ENCODE measurements around the gene NADK2. TPM values are rescaled to one million over a fixed set of nuclear protein-coding genes. Genes with fewer than 3 reads are reported as not detected.
A peak's percentile ranks its signal among the peaks of the same experiment; 100 is the strongest.

The NADK2 gene
- polyA plus RNA-seq, 2 donors: 5.0 to 6.2 TPM

DNA sequence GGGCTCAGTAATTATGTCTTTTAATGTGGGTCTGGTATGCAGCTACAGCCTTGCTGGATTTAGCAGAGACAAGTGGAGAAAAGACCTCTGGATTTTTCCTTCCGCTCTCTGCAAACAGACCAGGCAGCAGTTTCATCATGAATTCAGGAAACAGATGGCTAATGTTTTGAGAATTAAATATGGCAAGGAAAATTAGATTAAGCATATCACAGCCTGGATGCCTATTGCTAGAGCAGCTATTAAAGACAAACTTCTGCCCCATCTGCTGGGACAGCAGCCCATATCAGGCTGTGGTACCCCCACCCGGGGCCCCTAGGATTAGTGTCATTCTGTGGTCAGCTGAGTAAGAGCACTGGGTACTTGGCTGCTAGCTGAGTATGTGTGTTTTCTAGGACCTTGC, 83.6 kb downstream of the NADK2 start:
- 72 to 89% methylated on average over 2 of the region's 2 CpGs for WGBS, 2 donors
- Histone ChIP-seq H3K9me3 (ENCODE audit: control insufficient read depth in 2 of 2, insufficient read depth in 1 of 2, low read depth in 1 of 2, low read length in 1 of 2) (no peaks in the 10 kb centered on the region), H3K4me1 (ENCODE audit: control insufficient read depth in 2 of 2, insufficient read depth in 2 of 2, low read length in 1 of 2) (peaks cover 0 to 5% of the 10 kb centered on the region in 2 donors), H3K27me3 (ENCODE audit: control insufficient read depth in 1 of 2, insufficient read depth in 2 of 2, low read length in 2 of 2) (no peaks in the 10 kb centered on the region), H3K36me3 (ENCODE audit: control insufficient read depth in 2 of 2, insufficient read depth in 2 of 2, low read length in 1 of 2) (peaks cover 10% of the 10 kb centered on the region in 2 donors), H3K4me3 (ENCODE audit: low read depth in 1 of 2, low read length in 2 of 2) (no peak overlapping the region), H3K27ac (ENCODE audit: low read depth in 2 of 2, low read length in 1 of 2) (no peak overlapping the region)

DNA sequence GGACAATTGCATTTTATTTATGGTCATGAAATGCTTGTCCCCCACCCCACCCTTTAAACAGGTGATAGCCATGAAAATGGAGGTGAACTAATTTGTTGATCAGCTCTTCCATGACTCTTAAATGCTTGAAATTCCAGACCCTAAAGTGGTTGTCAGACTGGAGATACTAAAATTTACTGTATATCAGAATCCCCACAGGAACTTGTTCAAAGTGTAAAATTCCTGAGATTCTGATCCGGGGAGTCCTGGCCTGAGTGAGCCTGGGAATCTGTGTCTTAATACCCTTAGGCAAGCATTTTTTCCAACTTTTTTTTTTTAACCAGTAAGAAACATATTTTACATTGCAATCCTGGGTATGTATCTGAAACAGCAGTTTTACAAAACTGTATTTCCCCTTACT, 85.1 kb downstream of the NADK2 start:
- peaks cover 6 to 9% of the 10 kb centered on the region in 2 donors for H3K36me3 ChIP-seq (ENCODE audit: control insufficient read depth in 2 of 2, insufficient read depth in 2 of 2, low read length in 1 of 2)
- H3K4me3 ChIP-seq (ENCODE audit: low read depth in 1 of 2, low read length in 2 of 2): no peak overlapping the region
- H3K4me1 ChIP-seq (ENCODE audit: control insufficient read depth in 2 of 2, insufficient read depth in 2 of 2, low read length in 1 of 2): peaks cover 0 to 5% of the 10 kb centered on the region in 2 donors
- WGBS, 2 donors: 50 to 61% methylated on average over 1 of the region's 1 CpG
- H3K27ac ChIP-seq (ENCODE audit: low read depth in 2 of 2, low read length in 1 of 2): peak overlapping the region; percentile 57 to 63
- no peaks in the 10 kb centered on the region for H3K27me3 ChIP-seq (ENCODE audit: control insufficient read depth in 1 of 2, insufficient read depth in 2 of 2, low read length in 2 of 2)
- H3K9me3 ChIP-seq (ENCODE audit: control insufficient read depth in 2 of 2, insufficient read depth in 1 of 2, low read depth in 1 of 2, low read length in 1 of 2): no peaks in the 10 kb centered on the region

DNA sequence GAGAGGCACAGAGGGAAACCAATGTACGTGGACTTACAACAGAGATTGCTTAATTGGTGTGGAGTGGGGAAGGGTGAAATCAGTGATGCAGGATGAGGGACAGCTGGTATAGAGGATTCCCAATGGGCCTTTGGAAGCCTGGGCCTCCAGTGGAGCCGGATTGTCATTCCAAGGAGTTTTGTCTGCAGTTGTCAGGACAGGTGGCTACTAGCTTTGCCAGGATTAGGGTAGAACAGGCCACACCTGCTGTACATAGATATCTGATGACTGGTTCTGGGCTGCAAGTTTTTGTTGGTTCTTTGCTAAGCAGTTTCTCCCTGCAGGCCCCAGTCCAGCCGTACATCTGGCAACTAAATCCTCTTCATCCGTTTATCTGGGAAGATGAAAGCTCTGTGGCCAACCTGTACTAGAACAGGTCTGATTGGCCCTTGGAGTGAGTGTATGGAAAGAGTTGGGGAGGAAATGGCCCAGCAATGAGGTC, 85.6 kb downstream of the NADK2 start:
- Histone ChIP-seq H3K27me3 (ENCODE audit: control insufficient read depth in 1 of 2, insufficient read depth in 2 of 2, low read length in 2 of 2) (no peaks in the 10 kb centered on the region), H3K36me3 (ENCODE audit: control insufficient read depth in 2 of 2, insufficient read depth in 2 of 2, low read length in 1 of 2) (peaks cover 6 to 9% of the 10 kb centered on the region in 2 donors), H3K4me3 (ENCODE audit: low read depth in 1 of 2, low read length in 2 of 2) (no peak overlapping the region), H3K4me1 (ENCODE audit: control insufficient read depth in 2 of 2, insufficient read depth in 2 of 2, low read length in 1 of 2) (peaks cover 0 to 5% of the 10 kb centered on the region in 2 donors), H3K27ac (ENCODE audit: low read depth in 2 of 2, low read length in 1 of 2) (peak overlapping the region; percentile 58 to 63), H3K9me3 (ENCODE audit: control insufficient read depth in 2 of 2, insufficient read depth in 1 of 2, low read depth in 1 of 2, low read length in 1 of 2) (no peaks in the 10 kb centered on the region)
- WGBS, 2 donors: 41% methylated on average over 4 of the region's 4 CpGs

DNA sequence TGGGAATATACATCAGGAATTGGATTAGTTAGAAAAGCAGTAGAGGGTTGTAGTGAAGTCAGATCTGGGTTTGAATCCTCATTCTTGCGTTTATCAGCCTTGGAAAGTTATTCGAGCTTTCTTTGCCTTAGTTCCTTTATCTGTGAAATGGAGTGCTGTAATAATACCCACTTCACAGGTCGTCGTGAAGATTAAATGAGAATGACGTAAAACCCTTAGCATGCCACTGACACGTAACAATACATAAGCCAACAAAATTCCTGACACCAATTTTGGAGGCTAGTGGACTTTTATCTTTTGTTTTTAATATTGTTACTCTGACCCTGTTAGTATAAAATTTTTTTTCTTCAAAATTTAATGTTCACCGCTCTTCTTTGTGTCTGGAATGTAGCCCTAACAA, 86.4 kb downstream of the NADK2 start:
- Histone ChIP-seq H3K9me3 (ENCODE audit: control insufficient read depth in 2 of 2, insufficient read depth in 1 of 2, low read depth in 1 of 2, low read length in 1 of 2) (no peaks in the 10 kb centered on the region), H3K4me3 (ENCODE audit: low read depth in 1 of 2, low read length in 2 of 2) (no peak overlapping the region), H3K36me3 (ENCODE audit: control insufficient read depth in 2 of 2, insufficient read depth in 2 of 2, low read length in 1 of 2) (peaks cover 3 to 9% of the 10 kb centered on the region in 2 donors), H3K27me3 (ENCODE audit: control insufficient read depth in 1 of 2, insufficient read depth in 2 of 2, low read length in 2 of 2) (no peaks in the 10 kb centered on the region), H3K27ac (ENCODE audit: low read depth in 2 of 2, low read length in 1 of 2) (no peak overlapping the region), H3K4me1 (ENCODE audit: control insufficient read depth in 2 of 2, insufficient read depth in 2 of 2, low read length in 1 of 2) (peaks cover 0 to 5% of the 10 kb centered on the region in 2 donors)
- 91 to 92% methylated on average over 7 of the region's 7 CpGs for WGBS, 2 donors

DNA sequence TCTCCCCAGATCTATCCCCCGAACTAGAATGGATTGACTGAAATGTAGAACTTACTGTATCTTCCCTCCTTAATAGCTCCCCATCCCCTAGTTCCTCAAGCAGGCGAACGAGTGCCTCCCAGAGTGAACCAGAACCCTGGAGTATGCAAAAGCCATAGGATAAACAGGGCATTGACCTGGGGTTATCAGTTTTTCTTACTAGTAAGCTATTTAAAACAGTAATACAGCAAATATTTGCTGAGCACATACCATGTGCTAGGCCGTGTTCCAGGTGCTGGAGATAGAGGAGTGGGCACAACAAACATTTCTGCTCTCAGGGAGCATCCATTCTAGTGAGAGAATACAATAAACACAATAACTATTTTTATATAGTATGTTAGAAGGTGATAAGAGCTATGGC, 88.0 kb downstream of the NADK2 start:
- H3K27ac ChIP-seq (ENCODE audit: low read depth in 2 of 2, low read length in 1 of 2): no peak overlapping the region
- H3K36me3 ChIP-seq (ENCODE audit: control insufficient read depth in 2 of 2, insufficient read depth in 2 of 2, low read length in 1 of 2): peaks cover 3% of the 10 kb centered on the region in 2 donors
- no peaks in the 10 kb centered on the region for H3K9me3 ChIP-seq (ENCODE audit: control insufficient read depth in 2 of 2, insufficient read depth in 1 of 2, low read depth in 1 of 2, low read length in 1 of 2)
- H3K4me1 ChIP-seq (ENCODE audit: control insufficient read depth in 2 of 2, insufficient read depth in 2 of 2, low read length in 1 of 2): peaks cover 0 to 5% of the 10 kb centered on the region in 2 donors
- 64 to 81% methylated on average over 4 of the region's 4 CpGs for WGBS, 2 donors
- H3K4me3 ChIP-seq (ENCODE audit: low read depth in 1 of 2, low read length in 2 of 2): no peak overlapping the region
- no peaks in the 10 kb centered on the region for H3K27me3 ChIP-seq (ENCODE audit: control insufficient read depth in 1 of 2, insufficient read depth in 2 of 2, low read length in 2 of 2)

DNA sequence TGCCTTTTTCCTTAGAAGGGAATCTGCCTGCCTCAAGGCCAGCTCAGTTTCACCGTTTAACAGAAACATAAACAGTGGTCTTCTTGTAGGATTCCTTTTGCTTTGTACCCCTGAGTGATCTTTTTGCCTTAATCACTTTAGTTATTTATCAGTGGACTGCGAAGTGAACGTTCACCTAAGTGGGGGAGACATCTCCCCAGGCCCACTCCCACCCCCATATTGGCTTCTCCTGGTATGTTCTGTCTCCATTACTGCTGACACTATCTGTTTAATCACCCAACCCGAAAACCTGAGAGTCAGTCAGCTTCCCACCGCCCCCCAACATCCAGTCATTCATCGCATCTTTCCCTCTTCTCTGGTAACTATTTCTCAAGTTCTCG, 88.4 kb downstream of the NADK2 start:
- peak overlapping the region in 1 of 2 donors; percentile 70 for H3K4me3 ChIP-seq (ENCODE audit: low read depth in 1 of 2, low read length in 2 of 2)
- H3K36me3 ChIP-seq (ENCODE audit: control insufficient read depth in 2 of 2, insufficient read depth in 2 of 2, low read length in 1 of 2): peaks cover 3% of the 10 kb centered on the region in 2 donors
- 69 to 70% methylated on average over 7 of the region's 7 CpGs for WGBS, 2 donors
- H3K9me3 ChIP-seq (ENCODE audit: control insufficient read depth in 2 of 2, insufficient read depth in 1 of 2, low read depth in 1 of 2, low read length in 1 of 2): no peaks in the 10 kb centered on the region
- H3K27ac ChIP-seq (ENCODE audit: low read depth in 2 of 2, low read length in 1 of 2): no peak overlapping the region
- no peaks in the 10 kb centered on the region for H3K27me3 ChIP-seq (ENCODE audit: control insufficient read depth in 1 of 2, insufficient read depth in 2 of 2, low read length in 2 of 2)
- H3K4me1 ChIP-seq (ENCODE audit: control insufficient read depth in 2 of 2, insufficient read depth in 2 of 2, low read length in 1 of 2): peaks cover 0 to 5% of the 10 kb centered on the region in 2 donors

DNA sequence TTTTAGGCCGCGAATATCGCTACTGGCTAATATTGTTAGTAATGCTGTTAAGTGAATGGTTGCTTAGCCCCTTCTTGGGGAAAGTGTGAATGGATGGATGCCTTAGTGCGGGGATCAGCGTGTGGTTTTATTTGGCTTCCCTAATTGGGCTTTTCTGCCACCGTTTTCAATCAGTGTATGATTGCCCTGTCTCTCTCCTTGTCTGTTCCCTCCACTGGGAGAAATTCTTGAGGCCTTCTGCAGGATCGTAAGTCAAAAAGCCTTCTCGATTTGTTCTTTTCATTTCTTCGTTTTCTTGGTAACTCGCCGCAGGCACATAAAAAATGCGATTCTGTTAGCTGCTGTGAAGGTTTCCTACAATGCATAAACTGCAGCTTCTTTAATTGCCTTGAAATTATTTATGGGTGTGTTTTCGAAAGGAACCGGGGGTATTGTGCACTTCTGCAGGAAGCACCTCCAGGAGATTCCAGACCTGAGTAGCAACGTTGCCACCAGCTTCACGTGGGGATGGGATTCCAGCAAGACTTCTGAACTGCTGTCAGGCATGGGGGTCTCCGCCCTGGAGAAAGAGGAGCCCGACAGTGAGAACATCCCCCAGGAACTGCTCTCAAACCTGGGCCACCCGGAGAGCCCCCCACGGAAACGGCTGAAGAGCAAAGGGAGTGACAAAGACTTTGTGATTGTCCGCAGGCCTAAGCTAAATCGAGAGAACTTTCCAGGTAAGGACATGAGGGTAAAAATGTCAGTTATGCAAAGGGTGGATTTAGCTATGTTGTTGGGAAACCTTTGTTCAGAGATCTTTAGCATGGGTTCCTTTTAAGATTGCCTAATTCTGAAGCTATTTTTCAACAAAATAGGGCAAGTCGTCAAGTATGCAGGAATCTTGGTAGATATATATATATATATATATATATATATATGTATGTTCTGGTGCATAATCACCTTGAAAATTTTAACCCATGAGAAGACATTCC, 89.1 kb downstream of the NADK2 start:
- Histone ChIP-seq H3K4me3 (ENCODE audit: low read depth in 1 of 2, low read length in 2 of 2) (peak overlapping the region; percentile 70 to 95), H3K4me1 (ENCODE audit: control insufficient read depth in 2 of 2, insufficient read depth in 2 of 2, low read length in 1 of 2) (peaks cover 0 to 5% of the 10 kb centered on the region in 2 donors), H3K36me3 (ENCODE audit: control insufficient read depth in 2 of 2, insufficient read depth in 2 of 2, low read length in 1 of 2) (no peaks in the 10 kb centered on the region), H3K27me3 (ENCODE audit: control insufficient read depth in 1 of 2, insufficient read depth in 2 of 2, low read length in 2 of 2) (no peaks in the 10 kb centered on the region), H3K9me3 (ENCODE audit: control insufficient read depth in 2 of 2, insufficient read depth in 1 of 2, low read depth in 1 of 2, low read length in 1 of 2) (no peaks in the 10 kb centered on the region), H3K27ac (ENCODE audit: low read depth in 2 of 2, low read length in 1 of 2) (peak overlapping the region; percentile 7 to 17)
- WGBS, 2 donors: 3% methylated on average over 24 of the region's 24 CpGs

DNA sequence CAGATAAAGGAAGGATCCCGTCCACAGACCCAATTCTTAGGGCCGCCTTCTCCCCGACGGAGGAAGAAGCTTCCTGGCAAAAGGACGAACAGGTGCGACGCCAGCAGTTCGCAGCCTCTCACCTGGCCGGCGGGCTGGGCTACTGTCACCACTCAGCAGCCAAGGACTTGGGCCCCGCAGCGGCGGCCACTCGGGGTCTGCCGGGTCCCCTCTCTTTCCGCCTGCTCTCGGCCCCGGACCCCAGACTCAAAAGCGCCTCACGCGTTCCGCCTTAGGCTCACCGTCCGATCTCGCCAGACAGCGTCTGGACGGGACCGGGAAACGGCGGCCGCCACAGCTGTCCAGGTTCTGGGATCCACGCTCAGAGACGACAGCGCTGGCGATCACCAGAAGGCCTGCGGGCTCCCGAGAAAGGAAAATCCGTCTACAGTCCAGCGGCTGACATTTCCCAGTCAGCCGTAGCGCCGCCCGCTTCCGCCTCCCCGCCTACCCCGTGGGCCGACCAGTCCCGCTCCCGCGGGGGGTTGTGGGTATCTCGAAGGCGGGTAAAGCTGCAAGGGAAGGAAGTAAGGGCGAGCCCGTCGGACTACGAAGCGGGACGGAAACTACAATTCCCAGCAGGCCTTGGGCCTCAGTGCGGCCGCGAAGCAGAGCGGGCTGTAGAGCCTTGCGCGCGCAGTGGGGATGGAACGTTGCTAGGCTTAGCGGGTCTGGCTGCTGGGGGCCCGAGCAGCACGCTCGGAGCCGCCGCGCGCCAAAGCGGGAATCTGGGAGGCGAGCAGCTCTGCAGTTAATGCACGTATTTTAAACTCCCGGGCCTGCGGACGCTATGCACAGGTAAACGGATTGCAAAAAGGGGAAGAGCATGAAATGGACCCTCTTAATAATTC, 90.0 kb downstream of the NADK2 start, which contains the start of the genes LMBRD2 and SKP2:
Gene LMBRD2, minus strand, starts transcription at position 454 of the 890 bp plus-strand sequence. CDS start 8,538 bp downstream, outside the sequence.
Gene SKP2, plus strand, starts transcription at position 678 of the 890 bp plus-strand sequence. Its CDS starts 152 bp downstream, at position 830.
- WGBS, 2 donors: 0% methylated on average over 81 of the region's 81 CpGs
- Histone ChIP-seq H3K36me3 (ENCODE audit: control insufficient read depth in 2 of 2, insufficient read depth in 2 of 2, low read length in 1 of 2) (no peaks in the 10 kb centered on the region), H3K27me3 (ENCODE audit: control insufficient read depth in 1 of 2, insufficient read depth in 2 of 2, low read length in 2 of 2) (no peaks in the 10 kb centered on the region), H3K4me1 (ENCODE audit: control insufficient read depth in 2 of 2, insufficient read depth in 2 of 2, low read length in 1 of 2) (peaks cover 0 to 5% of the 10 kb centered on the region in 2 donors), H3K4me3 (ENCODE audit: low read depth in 1 of 2, low read length in 2 of 2) (peak within 1 kb of the TSS; percentile 70 to 95), H3K9me3 (ENCODE audit: control insufficient read depth in 2 of 2, insufficient read depth in 1 of 2, low read depth in 1 of 2, low read length in 1 of 2) (no peaks in the 10 kb centered on the region), H3K27ac (ENCODE audit: low read depth in 2 of 2, low read length in 1 of 2) (peak within 1 kb of the TSS; percentile 68 to 88)
